T-cell (primary cell): ENCODE data around the gene TLR3. TPM values are rescaled to one million over a fixed set of nuclear protein-coding genes. Genes with fewer than 3 reads are reported as not detected.
"Not testable (repeated sequence)": the region's sequence is repeated elsewhere in the genome, so short reads cannot be mapped to it uniquely, and the experiment has no call there.

Experiments used
- ATAC-seq, 4 experiments: fragments of 200-7000 bp in 3 of 4; fragments of 150-1000 bp in 1 of 4; cut with Tn5 transposase; replicated peaks in 1 of 4; 1 replicate in 3 of 4; 2 replicates in 1 of 4; pipeline ENCODE4 v1.10.0; 2021; ENCODE audit warnings: moderate library complexity in 3 of 4, mild to moderate bottlenecking in 2 of 4, moderate number of reproducible peaks in 1 of 4
- CTCF ChIA-PET, 2 donors: fragments of 300-600 bp; sonication (Branson Sonifier 250); formaldehyde crosslinking; loops; one replicate each; lab custom pipeline; 2022; ENCODE audit warnings: antibody characterized with exemption in 2 of 2; lab: Charles Lee
- POLR2A ChIA-PET, 2 donors: fragments of 300-600 bp; sonication (Branson Sonifier 250); formaldehyde crosslinking; loops; one replicate each; lab custom pipeline; 2022; ENCODE audit warnings: antibody characterized with exemption in 2 of 2; lab: Charles Lee
- DNase-seq, 35 experiments: peaks; one replicate each; pipeline versions ENCODE4 v3.0.0 to v3.0.0-alpha.2; 2013 to 2023
- H3K27ac ChIP-seq: one replicate; pipeline ENCODE4 v1.5.1; 2013; ENCODE audit warnings: low read length
- H3K27me3 ChIP-seq, 2 experiments: replicated peaks in 1 of 2; 1 replicate in 1 of 2; 2 replicates in 1 of 2; pipeline versions ENCODE4 v1.6.1 to v1.7.0; 2013; ENCODE audit warnings: low read length in 1 of 2, mixed read lengths in 1 of 2; ENCODE audit not compliant: control insufficient read depth in 2 of 2, insufficient read depth in 2 of 2; ENCODE audit errors: extremely low read depth in 1 of 2
- H3K36me3 ChIP-seq, 2 donors: 1 replicate in 1 of 2; 2 replicates in 1 of 2; pipeline versions ENCODE4 v1.6.1 to v1.7.0; 2013; ENCODE audit warnings: low read length in 1 of 2; ENCODE audit not compliant: control insufficient read depth in 2 of 2, insufficient read depth in 1 of 2; ENCODE audit errors: extremely low read depth in 1 of 2
- H3K4me1 ChIP-seq, 2 experiments: 1 replicate in 1 of 2; 2 replicates in 1 of 2; pipeline versions ENCODE4 v1.6.1 to v1.7.0; 2013; ENCODE audit warnings: low read length in 2 of 2, mixed read lengths in 1 of 2; ENCODE audit not compliant: insufficient read depth in 2 of 2, control insufficient read depth in 1 of 2; ENCODE audit errors: extremely low read depth in 1 of 2
- H3K4me3 ChIP-seq, 2 donors: 1 replicate in 1 of 2; 2 replicates in 1 of 2; pipeline versions ENCODE4 v1.5.1 to v1.7.0; 2013; ENCODE audit warnings: mild to moderate bottlenecking in 2 of 2, low read length in 1 of 2, moderate library complexity in 1 of 2; ENCODE audit not compliant: control insufficient read depth in 1 of 2; ENCODE audit errors: extremely low read depth in 1 of 2
- H3K9me3 ChIP-seq: 2 replicates; pipeline ENCODE4 v1.7.0; 2013
- H3K27ac Mint-ChIP-seq, 2 donors: one replicate each; pipeline ENCODE4 v1.8.0; 2020 to 2021; ENCODE audit warnings: mild to moderate bottlenecking in 2 of 2, mixed read lengths in 2 of 2
- H3K27me3 Mint-ChIP-seq, 2 donors: one replicate each; pipeline ENCODE4 v1.8.0; 2021 to 2022; ENCODE audit warnings: mixed read lengths in 2 of 2
- H3K36me3 Mint-ChIP-seq: one replicate; pipeline ENCODE4 v1.8.0; 2021; ENCODE audit warnings: mixed read lengths
- H3K4me1 Mint-ChIP-seq, 3 donors: one replicate each; pipeline ENCODE4 v1.8.0; 2020 to 2022; ENCODE audit warnings: mixed read lengths in 3 of 3, mild to moderate bottlenecking in 1 of 3
- H3K4me3 Mint-ChIP-seq, 3 donors: one replicate each; pipeline ENCODE4 v1.8.0; 2020 to 2022; ENCODE audit warnings: mild to moderate bottlenecking in 3 of 3, mixed read lengths in 3 of 3, moderate library complexity in 3 of 3
- H3K9me3 Mint-ChIP-seq, 3 donors: one replicate each; pipeline ENCODE4 v1.8.0; 2020 to 2022; ENCODE audit warnings: mixed read lengths in 3 of 3
- WGBS: methylation state at CpG from one replicate; pipeline ENCODE4 v1.1.5; 2013; ENCODE audit warnings: missing lambda C conversion rate; ENCODE audit not compliant: insufficient coverage; 5-methylcytosine and 5-hydroxymethylcytosine counted together
- total RNA-seq, 35 experiments: library from RNA in 6 of 35; stranded (reverse) in 6 of 35; fragments of 120-200 nt in 1 of 35; gene quantifications; one replicate each; pipeline versions ENCODE4 v1.2.1 to v1.2.4 and lab custom pipeline; 2013 to 2026

The TLR3 gene
- total RNA-seq, 5 donors from 2014 or later (not counting 1 experiment from before 2014, with no cell fraction given) = 0.82 to 2.9 (median 1.4) TPM

DNA sequence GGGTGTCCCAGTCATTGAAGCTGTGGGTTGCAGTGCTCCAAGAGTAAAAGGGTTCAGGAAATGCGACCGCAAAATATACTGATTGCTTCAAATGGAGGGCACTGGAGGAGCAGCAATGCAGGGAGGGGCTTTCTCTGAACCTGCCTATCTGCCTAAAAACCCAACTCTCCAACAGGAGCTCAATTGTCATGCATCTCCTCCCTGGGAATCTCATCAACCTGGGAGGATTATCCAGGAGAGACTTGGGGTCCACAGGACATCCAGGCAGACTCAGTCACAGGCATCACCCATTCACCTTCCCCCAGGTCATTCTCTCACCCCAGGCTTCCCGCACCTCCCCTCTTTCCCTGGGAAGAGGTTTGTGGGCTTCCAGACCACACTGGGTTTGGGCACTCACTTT is 38.2 kb upstream of the TLR3 start:
- Mint-ChIP-seq H3K4me1 (no peaks in the 10 kb centered on the region), H3K27ac (no peak overlapping the region), H3K36me3 (no peaks in the 10 kb centered on the region), H3K4me3 (no peak overlapping the region), H3K27me3 (peaks cover 15 to 25% of the 10 kb centered on the region in 2 donors), H3K9me3 (peaks cover 0 to 8% (median 0%) of the 10 kb centered on the region in 3 donors)
- ChIA-PET CTCF (no interaction called here), POLR2A (no interaction called here)
- Histone ChIP-seq H3K27me3 (peaks cover 4 to 20% of the 10 kb centered on the region in 2 experiments), H3K36me3 (no peaks in the 10 kb centered on the region), H3K4me1 (no peaks in the 10 kb centered on the region), H3K27ac (no peak overlapping the region), H3K4me3 (no peak overlapping the region), H3K9me3 (peaks cover 2% of the 10 kb centered on the region)
- 70% methylated on average over 3 of the region's 3 CpGs for WGBS
- DNase-seq (no peak), ATAC-seq (no peak)

DNA sequence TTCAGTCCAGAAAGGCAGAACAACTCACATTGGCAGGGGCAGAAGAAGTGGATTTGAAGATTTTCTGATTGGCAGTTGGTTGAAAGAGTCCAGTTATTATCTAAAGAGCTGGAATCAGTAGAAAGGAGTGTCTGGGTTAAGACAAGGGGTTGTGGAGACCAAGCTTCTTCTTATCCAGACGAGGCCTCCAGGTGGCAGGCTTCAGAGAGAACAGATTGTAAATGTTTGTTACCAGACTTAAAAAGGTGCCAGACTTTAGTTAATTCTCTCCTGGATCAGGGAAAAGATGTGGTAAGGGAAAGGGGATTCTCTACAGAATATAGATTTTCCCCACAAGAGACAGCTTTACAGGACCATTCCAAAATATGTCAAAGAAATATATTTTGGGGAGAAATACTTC is 36.7 kb upstream of the TLR3 start:
- WGBS = no CpG with 5 or more reads among the region's 1 CpG
- no peak for ATAC-seq
- no peak overlapping the region for H3K27ac Mint-ChIP-seq
- ChIA-PET POLR2A (no interaction called here), CTCF (no interaction called here)
- no peaks in the 10 kb centered on the region for H3K36me3 ChIP-seq
- no peak overlapping the region for H3K4me3 ChIP-seq
- peaks cover 2% of the 10 kb centered on the region for H3K9me3 ChIP-seq
- H3K27me3 ChIP-seq = peaks cover 4 to 19% of the 10 kb centered on the region in 2 experiments
- H3K36me3 Mint-ChIP-seq = no peaks in the 10 kb centered on the region
- no peak overlapping the region for H3K27ac ChIP-seq
- peaks cover 23 to 36% of the 10 kb centered on the region in 2 donors for H3K27me3 Mint-ChIP-seq
- no peaks in the 10 kb centered on the region for H3K4me1 Mint-ChIP-seq
- H3K9me3 Mint-ChIP-seq = peaks cover 0 to 5% (median 0%) of the 10 kb centered on the region in 3 donors
- DNase-seq = no peak
- no peak overlapping the region for H3K4me3 Mint-ChIP-seq
- H3K4me1 ChIP-seq = no peaks in the 10 kb centered on the region

DNA sequence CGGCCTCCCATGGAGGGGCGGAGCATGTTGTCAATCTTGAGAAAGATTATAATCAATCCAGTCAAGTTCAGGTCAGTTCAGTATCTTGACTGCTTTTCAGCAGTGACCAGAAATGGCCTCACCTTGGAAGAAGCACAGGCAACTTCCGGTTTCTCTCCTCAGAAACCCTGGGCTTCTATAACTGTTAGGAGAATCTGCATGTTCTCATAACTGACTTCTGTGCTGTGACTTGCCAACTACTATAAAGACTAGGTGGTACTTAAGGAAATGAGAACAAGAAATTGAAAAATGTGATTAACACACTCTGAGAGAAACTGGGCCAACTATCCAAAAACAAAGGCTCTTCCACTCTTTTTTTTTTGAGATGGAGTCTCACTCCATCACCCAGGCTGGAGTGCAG is 35.9 kb upstream of the TLR3 start:
- H3K4me1 Mint-ChIP-seq = no peaks in the 10 kb centered on the region
- no peak for DNase-seq
- no peaks in the 10 kb centered on the region for H3K36me3 Mint-ChIP-seq
- Histone ChIP-seq H3K9me3 (peaks cover 2% of the 10 kb centered on the region), H3K27ac (no peak overlapping the region), H3K27me3 (peaks cover 4 to 21% of the 10 kb centered on the region in 2 experiments), H3K4me1 (no peaks in the 10 kb centered on the region), H3K4me3 (no peak overlapping the region), H3K36me3 (no peaks in the 10 kb centered on the region)
- CTCF ChIA-PET = no interaction called here
- no peak overlapping the region for H3K4me3 Mint-ChIP-seq
- no peak for ATAC-seq
- POLR2A ChIA-PET = no interaction called here
- H3K27me3 Mint-ChIP-seq = peaks cover 29 to 39% of the 10 kb centered on the region in 2 donors
- WGBS = 88% methylated on average over 2 of the region's 3 CpGs
- H3K9me3 Mint-ChIP-seq = peaks cover 0 to 4% (median 0%) of the 10 kb centered on the region in 3 donors
- H3K27ac Mint-ChIP-seq = no peak overlapping the region

DNA sequence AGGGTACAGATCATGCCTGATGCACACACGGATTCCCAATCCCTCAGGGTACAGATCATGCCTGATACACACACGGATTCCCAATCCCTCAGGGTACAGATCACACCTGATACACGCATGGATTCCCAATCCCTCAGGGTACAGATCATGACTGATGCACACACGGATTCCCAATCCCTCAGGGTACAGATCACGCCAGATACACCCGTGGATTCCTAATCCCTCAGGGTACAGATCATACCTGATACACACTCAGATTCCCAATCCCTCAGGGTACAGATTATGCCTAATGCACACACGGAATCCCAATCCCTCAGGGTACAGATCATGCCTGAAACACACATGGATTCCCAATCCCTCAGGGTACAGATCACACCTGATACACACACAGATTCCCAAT is 34.3 kb upstream of the TLR3 start:
- peaks cover 34 to 43% of the 10 kb centered on the region in 2 donors for H3K27me3 Mint-ChIP-seq
- WGBS = 78% methylated on average over 6 of the region's 7 CpGs
- H3K4me1 Mint-ChIP-seq, H3K9me3 ChIP-seq, H3K27ac ChIP-seq, ATAC-seq, POLR2A ChIA-PET, H3K36me3 ChIP-seq, H3K4me3 ChIP-seq, H3K27ac Mint-ChIP-seq, H3K4me3 Mint-ChIP-seq, CTCF ChIA-PET, DNase-seq, H3K9me3 Mint-ChIP-seq, H3K4me1 ChIP-seq, H3K36me3 Mint-ChIP-seq: not testable (repeated sequence)
- peaks cover 2 to 25% of the 10 kb centered on the region in 2 experiments for H3K27me3 ChIP-seq

DNA sequence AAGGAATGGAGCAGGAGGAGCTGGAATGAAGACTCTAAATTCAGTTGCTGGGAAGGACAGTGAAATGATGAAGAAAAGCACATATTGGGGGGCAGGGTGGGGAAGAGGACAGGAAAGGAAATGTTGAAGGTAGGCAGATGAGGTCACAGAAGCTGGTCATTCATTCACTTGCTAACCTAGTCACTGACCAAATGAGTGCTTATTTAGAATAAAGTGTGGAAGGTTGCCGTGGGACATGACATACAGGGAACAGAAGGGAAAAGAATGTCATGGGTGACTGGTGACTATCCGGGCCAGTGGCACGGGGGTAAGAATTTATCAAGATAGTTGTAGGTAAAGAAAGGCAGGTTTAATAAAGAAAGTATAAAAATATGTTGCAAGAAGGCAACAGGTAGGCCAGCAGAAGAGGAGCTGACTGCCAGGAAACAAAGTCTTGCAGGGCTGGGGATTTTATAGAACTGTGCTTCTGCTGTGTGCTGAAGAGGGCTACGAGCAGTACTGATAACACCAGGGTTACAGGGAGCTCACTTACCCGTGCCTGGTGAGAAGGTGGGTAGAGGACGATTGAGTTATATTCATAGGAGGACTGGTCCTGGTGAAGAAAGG is 31.9 kb upstream of the TLR3 start:
- DNase-seq = no peak
- 74% methylated on average over 3 of the region's 6 CpGs for WGBS
- CTCF ChIA-PET = interaction anchor here in 1 of 2 donors (0.5 kb wide), 1 partner anchor 1359 kb away, joined by 3 read pairs; no protein-coding TSS in a partner anchor
- Histone ChIP-seq H3K27ac (no peak overlapping the region), H3K4me1 (no peaks in the 10 kb centered on the region), H3K27me3 (peaks cover 0 to 16% of the 10 kb centered on the region in 2 experiments), H3K36me3 (no peaks in the 10 kb centered on the region), H3K4me3 (no peak overlapping the region), H3K9me3 (peaks cover 2% of the 10 kb centered on the region)
- no peak for ATAC-seq
- peaks cover 0 to 4% (median 0%) of the 10 kb centered on the region in 3 donors for H3K9me3 Mint-ChIP-seq
- no peaks in the 10 kb centered on the region for H3K36me3 Mint-ChIP-seq
- H3K27me3 Mint-ChIP-seq = peaks cover 33 to 35% of the 10 kb centered on the region in 2 donors
- no peaks in the 10 kb centered on the region for H3K4me1 Mint-ChIP-seq
- POLR2A ChIA-PET = interaction anchor here in 1 of 2 donors (0.7 kb wide), 1 partner anchor 79 kb away, joined by 12 read pairs; no protein-coding TSS in a partner anchor
- H3K4me3 Mint-ChIP-seq = no peak overlapping the region
- H3K27ac Mint-ChIP-seq = no peak overlapping the region

DNA sequence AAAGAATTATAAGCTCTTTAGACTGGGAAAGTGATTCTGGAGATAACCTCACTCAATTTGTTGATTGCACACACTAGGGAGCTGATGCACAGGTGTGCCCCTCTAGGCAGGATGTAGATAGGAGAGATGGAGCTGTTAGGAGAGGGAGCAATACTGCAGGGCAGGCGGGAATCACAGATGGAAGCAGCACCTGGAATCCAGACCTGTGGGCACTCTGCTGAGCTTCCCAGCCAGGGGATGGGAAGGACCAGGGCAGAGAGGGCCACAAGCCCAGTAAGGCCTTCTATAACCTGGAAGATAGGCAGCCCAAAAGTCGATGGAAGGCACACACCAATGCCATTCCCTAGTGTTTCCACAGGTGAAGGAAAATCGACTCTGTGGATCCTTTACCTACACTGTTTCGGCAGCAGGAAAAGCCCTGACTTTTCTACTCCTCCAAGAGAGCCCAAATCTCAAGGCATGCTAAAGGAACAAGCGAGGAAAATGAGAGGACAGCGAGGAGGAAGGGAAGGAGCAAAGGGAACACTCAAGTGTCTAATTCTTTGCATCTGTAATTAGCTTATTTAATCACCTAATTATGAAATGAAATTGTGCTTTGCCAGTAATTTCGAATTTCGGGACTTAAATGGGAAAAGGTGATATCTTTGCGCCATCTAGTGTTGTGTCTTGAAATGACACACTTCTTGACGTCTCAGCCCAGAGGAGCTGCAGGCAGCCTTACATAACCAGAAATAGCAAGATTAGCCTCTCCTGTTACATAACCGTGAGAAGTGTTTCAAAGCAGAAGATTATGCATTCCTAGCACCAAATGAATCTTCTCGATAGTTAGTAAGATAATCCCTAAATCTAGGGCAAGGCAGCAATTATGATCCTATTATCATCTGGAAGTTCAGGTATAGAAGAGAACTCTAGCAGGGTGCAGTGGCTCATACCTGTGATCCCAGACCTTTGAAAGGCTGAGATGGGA is 31.0 kb upstream of the TLR3 start:
- peak in 1 of 4 experiments; percentile 45 for ATAC-seq

More for the DNA sequence above, 31.0 kb upstream of the TLR3 start:
- Mint-ChIP-seq H3K9me3 (peaks cover 0 to 4% (median 0%) of the 10 kb centered on the region in 3 donors), H3K4me1 (no peaks in the 10 kb centered on the region), H3K36me3 (no peaks in the 10 kb centered on the region), H3K4me3 (no peak overlapping the region), H3K27ac (no peak overlapping the region), H3K27me3 (peaks cover 33 to 34% of the 10 kb centered on the region in 2 donors)
- no peak overlapping the region for H3K27ac ChIP-seq
- peaks cover 2% of the 10 kb centered on the region for H3K9me3 ChIP-seq
- CTCF ChIA-PET = interaction anchor here in 1 of 2 donors (0.6 to 1.1 kb wide), 2 partner anchors 397 to 997 kb away, joined by 4 read pairs; no protein-coding TSS in a partner anchor
- no peaks in the 10 kb centered on the region for H3K36me3 ChIP-seq
- WGBS = 28% methylated on average over 4 of the region's 12 CpGs
- H3K27me3 ChIP-seq = peaks cover 0 to 16% of the 10 kb centered on the region in 2 experiments
- H3K4me3 ChIP-seq = no peak overlapping the region
- DNase-seq = peak in 5 of 35 experiments; percentile 7 to 61 (median 8)
- no peaks in the 10 kb centered on the region for H3K4me1 ChIP-seq
- POLR2A ChIA-PET = interaction anchor here in 1 of 2 donors (0.7 kb wide), 1 partner anchor 79 kb away, joined by 12 read pairs; no protein-coding TSS in a partner anchor
